ENCODE data around the gene RAD51B.

DNA sequence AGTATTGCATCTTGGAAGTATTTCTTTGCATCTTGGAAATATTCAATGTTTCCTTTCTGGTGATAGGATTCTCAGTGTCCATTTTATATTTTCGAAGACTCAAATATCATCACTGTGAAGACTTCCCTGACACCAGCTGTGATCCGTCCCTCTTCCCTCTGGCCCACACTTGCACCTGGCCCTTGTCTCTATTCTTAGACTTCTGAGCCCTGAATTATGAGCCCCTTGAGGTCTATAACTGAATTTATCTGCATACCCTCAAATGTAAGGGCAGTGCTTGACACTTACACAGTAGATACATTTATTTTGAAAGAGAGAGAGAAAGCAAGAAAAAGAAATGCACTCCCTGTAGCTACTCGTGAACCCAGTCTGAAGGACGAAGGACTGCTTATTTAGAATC lies 596.6 kb downstream of the RAD51B start:
- TF ChIP-seq, protein P1, sequence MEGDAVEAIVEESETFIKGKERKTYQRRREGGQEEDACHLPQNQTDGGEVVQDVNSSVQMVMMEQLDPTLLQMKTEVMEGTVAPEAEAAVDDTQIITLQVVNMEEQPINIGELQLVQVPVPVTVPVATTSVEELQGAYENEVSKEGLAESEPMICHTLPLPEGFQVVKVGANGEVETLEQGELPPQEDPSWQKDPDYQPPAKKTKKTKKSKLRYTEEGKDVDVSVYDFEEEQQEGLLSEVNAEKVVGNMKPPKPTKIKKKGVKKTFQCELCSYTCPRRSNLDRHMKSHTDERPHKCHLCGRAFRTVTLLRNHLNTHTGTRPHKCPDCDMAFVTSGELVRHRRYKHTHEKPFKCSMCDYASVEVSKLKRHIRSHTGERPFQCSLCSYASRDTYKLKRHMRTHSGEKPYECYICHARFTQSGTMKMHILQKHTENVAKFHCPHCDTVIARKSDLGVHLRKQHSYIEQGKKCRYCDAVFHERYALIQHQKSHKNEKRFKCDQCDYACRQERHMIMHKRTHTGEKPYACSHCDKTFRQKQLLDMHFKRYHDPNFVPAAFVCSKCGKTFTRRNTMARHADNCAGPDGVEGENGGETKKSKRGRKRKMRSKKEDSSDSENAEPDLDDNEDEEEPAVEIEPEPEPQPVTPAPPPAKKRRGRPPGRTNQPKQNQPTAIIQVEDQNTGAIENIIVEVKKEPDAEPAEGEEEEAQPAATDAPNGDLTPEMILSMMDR (IDR thresholded peaks at IDR 0.05): no peak
- TF ChIP-seq POLR2A (IDR thresholded peaks at IDR 0.05) (no peak), EP300 (IDR thresholded peaks at IDR 0.05) (no peak)
